Measurements from ENCODE around the gene ARHGAP9. TPM values are rescaled to one million over a fixed set of nuclear protein-coding genes. Genes with fewer than 3 reads are reported as not detected.

ARHGAP9 gene
- 10 to 100 TPM; 16.6 to 50.1 (median 24.7) TPM for total RNA-seq

DNA sequence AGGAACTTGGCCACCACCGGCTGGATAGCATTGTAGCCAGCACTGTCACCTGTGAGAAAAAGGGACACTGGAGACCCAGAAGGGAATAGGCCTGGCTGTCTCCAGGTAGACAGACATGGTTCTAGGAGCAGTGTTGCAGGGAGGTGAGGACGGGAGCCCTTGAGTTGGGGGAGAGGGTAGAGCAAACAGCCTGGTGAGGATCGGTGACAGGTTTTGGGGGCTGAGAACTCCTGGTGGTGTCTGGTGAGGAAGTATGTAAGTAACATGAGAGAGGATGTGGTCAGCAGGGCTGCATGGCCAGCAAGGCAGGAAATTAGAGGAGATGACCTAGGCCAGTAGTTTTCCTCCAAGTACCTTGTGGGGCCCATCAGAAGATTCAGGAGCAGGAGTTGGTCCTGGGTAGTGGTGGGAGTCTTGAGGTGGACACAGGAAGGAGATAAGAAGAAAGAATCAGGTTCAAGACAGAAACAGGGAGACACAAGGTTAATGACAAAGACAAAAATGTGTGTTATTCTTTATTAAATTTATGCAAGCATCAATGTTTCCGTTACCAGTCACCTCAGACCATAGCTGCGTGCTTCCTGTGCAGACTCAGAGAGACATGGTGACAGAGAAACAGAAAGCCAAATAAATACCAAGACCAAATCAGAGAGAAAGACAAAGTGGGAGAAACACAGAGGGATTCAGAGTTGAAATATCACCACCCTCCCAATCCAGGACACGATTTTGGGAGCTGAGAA is at the start of gene ARHGAP9:
Gene ARHGAP9, minus strand, starts transcription at position 491 of the 740 bp plus-strand sequence. Its CDS starts 460 bp downstream, at position 31.
- no peak for TF ChIP-seq CTCF (IDR thresholded peaks at IDR 0.05; ENCODE audit: low read depth)

DNA sequence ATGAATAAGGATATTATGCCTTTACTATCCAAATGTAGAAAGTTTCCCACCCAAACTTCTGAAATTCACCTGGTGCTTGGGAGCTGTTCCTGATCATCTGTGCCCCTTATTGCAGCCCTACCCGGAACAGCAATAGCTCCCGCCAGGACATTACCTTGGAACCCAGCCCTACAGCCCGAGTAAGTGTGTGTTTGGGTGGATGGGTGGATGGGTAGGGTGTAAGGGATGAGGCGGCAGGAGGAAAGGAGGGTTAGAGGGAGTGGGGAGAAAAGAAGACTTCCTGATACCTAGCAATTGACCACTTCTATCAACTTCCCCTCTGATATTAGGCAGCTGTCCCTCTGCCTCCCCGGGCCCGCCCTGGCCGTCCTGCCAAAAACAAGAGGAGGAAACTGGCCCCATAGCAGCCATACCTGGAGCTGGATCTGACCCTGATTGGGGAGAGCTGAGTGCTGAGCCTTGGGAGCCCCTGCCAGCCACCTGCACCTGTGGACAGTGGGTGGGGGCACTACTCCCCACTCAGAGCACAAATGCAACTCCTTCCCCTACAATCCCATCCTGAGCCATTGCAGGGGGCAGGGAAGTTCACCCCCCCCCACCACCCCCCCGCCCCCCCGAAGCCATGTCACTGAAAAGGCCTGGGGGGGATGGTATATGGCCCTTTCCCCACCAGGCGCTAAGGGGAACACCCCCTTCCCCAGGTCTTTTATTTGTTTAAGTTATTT is 49.3 kb upstream of the ARHGAP9 start:
- TF ChIP-seq CTCF (IDR thresholded peaks at IDR 0.05; ENCODE audit: low read depth), result no peak

DNA sequence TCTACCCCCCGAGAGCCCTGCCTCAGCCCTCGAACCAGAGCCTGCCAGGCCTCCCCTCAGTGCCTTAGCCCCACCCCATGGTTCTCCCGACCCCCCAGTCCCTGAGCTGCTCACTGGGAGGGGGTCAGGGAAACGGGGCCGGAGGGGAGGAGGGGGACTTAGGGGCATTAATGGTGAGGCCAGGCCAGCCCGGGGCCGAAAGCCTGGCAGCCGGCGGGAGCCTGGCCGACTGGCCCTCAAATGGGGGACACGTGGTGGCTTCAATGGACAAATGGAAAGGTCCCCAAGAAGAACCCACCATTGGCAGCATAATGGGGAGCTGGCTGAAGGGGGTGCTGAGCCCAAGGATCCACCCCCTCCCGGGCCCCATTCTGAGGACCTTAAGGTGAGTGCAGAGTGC is 48.5 kb upstream of the ARHGAP9 start:
- no peak for TF ChIP-seq CTCF (IDR thresholded peaks at IDR 0.05; ENCODE audit: low read depth)

- TF ChIP-seq CTCF (IDR thresholded peaks at IDR 0.05; ENCODE audit: low read depth), result no peak
Observed at GRCh38 chr12:57527184-57527583, 47.5 kb upstream of the ARHGAP9 start.

DNA sequence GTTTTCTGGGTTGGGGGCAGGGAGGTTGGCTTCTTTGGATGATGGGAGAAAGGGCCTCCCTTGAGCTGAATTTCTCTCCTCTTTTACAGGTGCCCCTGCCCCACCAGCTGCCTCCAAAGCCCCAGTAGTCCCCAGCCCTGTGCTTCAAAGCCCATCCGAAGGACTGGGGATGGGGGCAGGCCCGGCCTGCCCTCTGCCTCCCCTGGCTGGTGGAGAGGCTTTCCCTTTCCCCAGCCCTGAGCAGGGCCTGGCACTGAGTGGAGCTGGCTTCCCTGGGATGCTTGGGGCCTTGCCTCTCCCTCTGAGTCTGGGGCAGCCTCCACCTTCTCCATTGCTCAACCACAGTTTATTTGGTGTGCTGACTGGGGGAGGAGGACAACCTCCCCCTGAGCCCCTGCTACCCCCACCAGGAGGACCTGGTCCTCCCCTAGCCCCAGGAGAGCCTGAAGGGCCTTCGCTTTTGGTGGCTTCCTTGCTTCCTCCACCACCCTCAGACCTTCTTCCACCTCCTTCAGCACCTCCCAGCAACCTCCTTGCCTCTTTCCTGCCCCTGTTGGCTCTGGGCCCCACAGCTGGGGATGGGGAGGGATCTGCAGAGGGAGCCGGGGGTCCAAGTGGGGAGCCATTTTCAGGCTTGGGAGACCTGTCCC is 46.9 kb upstream of the ARHGAP9 start:
- TF ChIP-seq CTCF (IDR thresholded peaks at IDR 0.05; ENCODE audit: low read depth), result no peak

GRCh38 chr12:57525615-57526383 is 46.1 kb upstream of the ARHGAP9 start:
- no peak for TF ChIP-seq CTCF (IDR thresholded peaks at IDR 0.05; ENCODE audit: low read depth)
